ENCODE results near the gene SIRT5.

DNA sequence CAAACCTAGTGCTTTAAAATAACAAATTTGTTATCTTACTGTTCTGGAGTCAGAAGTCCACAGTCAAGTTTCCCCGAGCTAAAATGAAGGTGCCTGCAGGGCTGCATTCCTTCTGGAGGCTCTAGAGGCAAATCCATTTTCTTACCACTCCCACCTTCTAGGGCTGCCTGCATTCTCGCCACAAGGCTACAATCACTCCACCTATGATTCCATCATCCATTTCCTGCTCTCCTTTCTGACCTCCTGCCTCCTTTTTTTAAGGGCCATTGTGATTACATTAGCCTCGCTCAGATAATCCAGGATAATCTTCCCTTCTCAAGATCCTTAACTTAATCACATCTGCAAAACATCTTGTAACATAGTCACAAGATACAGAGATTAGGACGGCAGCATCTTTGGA, 42.4 kb upstream of the SIRT5 start:
- TF ChIP-seq, protein P1, sequence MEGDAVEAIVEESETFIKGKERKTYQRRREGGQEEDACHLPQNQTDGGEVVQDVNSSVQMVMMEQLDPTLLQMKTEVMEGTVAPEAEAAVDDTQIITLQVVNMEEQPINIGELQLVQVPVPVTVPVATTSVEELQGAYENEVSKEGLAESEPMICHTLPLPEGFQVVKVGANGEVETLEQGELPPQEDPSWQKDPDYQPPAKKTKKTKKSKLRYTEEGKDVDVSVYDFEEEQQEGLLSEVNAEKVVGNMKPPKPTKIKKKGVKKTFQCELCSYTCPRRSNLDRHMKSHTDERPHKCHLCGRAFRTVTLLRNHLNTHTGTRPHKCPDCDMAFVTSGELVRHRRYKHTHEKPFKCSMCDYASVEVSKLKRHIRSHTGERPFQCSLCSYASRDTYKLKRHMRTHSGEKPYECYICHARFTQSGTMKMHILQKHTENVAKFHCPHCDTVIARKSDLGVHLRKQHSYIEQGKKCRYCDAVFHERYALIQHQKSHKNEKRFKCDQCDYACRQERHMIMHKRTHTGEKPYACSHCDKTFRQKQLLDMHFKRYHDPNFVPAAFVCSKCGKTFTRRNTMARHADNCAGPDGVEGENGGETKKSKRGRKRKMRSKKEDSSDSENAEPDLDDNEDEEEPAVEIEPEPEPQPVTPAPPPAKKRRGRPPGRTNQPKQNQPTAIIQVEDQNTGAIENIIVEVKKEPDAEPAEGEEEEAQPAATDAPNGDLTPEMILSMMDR (IDR thresholded peaks at IDR 0.05) = no peak
- TF ChIP-seq POLR2A (IDR thresholded peaks at IDR 0.05) (no peak), EP300 (IDR thresholded peaks at IDR 0.05) (no peak)

Measured in stomach (tissue), 4 donors.